ENCODE results near the gene KAZN.

The KAZN gene

DNA sequence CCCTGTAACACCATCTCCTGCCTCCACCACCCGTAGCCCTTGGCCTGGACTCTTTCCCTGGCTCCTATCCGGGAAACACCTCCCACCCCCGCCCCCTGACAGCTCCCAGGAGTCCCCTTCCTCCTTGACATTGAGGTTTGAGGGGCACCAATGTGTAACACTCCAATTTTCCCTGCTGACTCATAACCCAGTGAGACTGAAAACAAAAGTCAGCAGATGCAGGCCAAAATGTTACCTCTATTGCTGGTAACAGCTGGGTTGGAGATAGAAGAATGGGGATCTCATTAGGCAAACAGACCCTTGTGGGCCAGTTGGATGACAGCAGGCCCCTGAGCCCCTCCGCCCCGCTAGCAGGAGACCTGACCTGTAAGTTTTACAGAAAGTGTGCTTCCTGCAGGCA lies 237.2 kb downstream of the KAZN start:
- Histone ChIP-seq H3K9ac (ENCODE audit: low read depth, low read length) (no peak overlapping the region), H3K9me3 (ENCODE audit: control insufficient read depth, insufficient read depth, low read length) (no peaks in the 10 kb centered on the region), H3K4me1 (ENCODE audit: control insufficient read depth, insufficient read depth, low read length) (no peaks in the 10 kb centered on the region), H3K36me3 (ENCODE audit: control insufficient read depth, insufficient read depth, low read length) (no peaks in the 10 kb centered on the region), H3K27me3 (ENCODE audit: control insufficient read depth, insufficient read depth, low read length) (no peaks in the 10 kb centered on the region), H3K4me3 (ENCODE audit: low read depth, low read length) (no peak overlapping the region)

DNA sequence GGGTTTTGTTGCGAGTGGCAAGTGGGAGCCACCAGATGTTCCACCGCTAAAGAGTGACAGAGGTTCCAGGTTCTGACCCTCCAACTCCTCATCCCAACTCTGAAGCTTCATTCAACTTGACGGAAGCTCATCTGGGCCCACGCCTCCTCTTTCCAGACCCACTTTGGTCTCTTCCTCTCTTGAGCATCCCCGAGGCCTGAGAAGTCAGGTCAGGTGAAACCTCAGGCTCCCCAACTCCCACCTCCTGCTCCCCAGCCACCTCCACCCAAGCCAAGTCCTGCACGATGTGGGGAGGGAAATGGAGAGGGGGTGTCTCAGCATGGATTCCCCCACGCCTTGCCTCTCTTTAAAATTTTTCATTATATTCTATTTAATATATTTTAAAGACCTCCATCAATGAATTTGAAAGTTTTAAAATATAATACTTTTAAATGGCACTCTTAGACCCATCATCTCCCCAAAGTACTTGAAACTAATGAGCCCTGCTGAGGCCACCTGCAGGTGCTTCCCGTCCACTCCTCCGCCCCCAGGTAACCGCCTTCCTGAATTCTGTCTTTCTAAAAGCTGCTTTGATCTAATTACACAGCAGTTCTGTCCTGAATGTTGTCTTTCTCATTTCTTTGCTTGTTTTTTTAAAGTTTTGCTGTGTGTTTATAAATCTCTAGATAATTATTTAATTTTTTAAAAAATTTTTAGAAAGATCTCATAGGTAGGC lies 238.1 kb downstream of the KAZN start:
- no peaks in the 10 kb centered on the region for H3K27me3 ChIP-seq (ENCODE audit: control insufficient read depth, insufficient read depth, low read length)
- H3K4me3 ChIP-seq (ENCODE audit: low read depth, low read length), result no peak overlapping the region
- H3K9ac ChIP-seq (ENCODE audit: low read depth, low read length), result no peak overlapping the region
- no peaks in the 10 kb centered on the region for H3K36me3 ChIP-seq (ENCODE audit: control insufficient read depth, insufficient read depth, low read length)
- H3K4me1 ChIP-seq (ENCODE audit: control insufficient read depth, insufficient read depth, low read length), result no peaks in the 10 kb centered on the region
- peaks cover under 1% of the 10 kb centered on the region for H3K9me3 ChIP-seq (ENCODE audit: control insufficient read depth, insufficient read depth, low read length)

DNA sequence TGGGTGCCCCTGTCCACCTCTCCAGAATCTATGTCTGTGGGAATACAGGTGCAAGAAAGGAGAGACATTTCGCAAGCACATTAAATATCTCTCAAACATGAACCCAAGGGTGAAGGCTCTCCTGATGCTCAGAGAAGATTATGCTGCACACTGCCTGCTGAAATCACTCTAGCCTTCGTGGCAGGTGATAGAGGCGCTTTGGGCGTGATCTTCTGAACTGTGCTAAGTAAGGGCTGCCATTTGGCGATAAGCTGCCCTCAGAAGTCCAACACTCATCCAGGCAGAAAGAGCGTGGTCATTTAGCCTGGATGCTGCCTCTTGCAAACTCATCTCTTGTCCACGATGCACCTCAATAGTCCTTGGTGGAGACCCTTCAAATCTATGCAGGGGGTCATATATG lies 241.9 kb downstream of the KAZN start:
- Histone ChIP-seq H3K9ac (ENCODE audit: low read depth, low read length) (no peak overlapping the region), H3K9me3 (ENCODE audit: control insufficient read depth, insufficient read depth, low read length) (peaks cover 3% of the 10 kb centered on the region), H3K27me3 (ENCODE audit: control insufficient read depth, insufficient read depth, low read length) (no peaks in the 10 kb centered on the region), H3K4me3 (ENCODE audit: low read depth, low read length) (no peak overlapping the region), H3K36me3 (ENCODE audit: control insufficient read depth, insufficient read depth, low read length) (no peaks in the 10 kb centered on the region), H3K4me1 (ENCODE audit: control insufficient read depth, insufficient read depth, low read length) (no peaks in the 10 kb centered on the region)

DNA sequence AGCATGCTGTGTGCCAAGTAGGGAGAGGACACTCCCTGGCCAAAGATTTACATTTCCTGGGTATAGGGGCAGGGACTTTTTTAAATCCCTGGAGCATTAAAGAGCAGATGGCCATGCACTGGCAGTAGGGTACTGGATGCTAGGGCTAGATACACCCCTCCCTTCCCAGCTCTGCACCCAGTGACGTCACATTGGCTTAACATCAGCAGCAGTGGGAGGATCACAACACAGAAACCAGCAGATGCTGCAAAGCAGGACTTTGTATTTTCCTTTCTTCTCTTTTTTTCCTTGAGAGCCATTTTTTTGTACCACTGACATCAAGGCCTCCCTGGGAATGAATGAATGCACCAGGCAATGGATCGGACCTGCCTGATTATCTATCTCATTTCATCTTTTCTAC lies 243.0 kb downstream of the KAZN start:
- Histone ChIP-seq H3K4me3 (ENCODE audit: low read depth, low read length) (no peak overlapping the region), H3K4me1 (ENCODE audit: control insufficient read depth, insufficient read depth, low read length) (no peaks in the 10 kb centered on the region), H3K27me3 (ENCODE audit: control insufficient read depth, insufficient read depth, low read length) (no peaks in the 10 kb centered on the region), H3K9me3 (ENCODE audit: control insufficient read depth, insufficient read depth, low read length) (peaks cover 3% of the 10 kb centered on the region), H3K36me3 (ENCODE audit: control insufficient read depth, insufficient read depth, low read length) (no peaks in the 10 kb centered on the region), H3K9ac (ENCODE audit: low read depth, low read length) (no peak overlapping the region)

DNA sequence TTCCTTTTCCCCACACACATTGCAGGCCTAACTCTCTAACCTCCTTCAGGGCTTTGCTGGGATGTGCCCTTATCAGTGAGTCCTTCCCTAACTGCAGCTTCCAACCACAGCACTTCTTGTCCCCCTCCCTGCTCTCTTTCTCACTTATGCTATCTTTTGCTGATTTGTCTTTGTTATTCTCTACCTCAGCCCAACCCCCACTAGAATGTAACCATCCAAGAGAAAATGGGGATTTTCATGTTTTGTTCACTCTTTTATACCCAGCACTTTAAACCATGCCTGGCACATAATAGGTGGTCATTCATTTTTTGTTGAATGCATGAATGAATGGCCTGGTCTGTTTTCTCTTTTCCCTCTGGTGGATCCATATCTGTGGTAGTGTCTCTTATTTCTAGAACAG lies 243.5 kb downstream of the KAZN start:
- H3K27me3 ChIP-seq (ENCODE audit: control insufficient read depth, insufficient read depth, low read length), result no peaks in the 10 kb centered on the region
- H3K9me3 ChIP-seq (ENCODE audit: control insufficient read depth, insufficient read depth, low read length), result peaks cover 3% of the 10 kb centered on the region

DNA sequence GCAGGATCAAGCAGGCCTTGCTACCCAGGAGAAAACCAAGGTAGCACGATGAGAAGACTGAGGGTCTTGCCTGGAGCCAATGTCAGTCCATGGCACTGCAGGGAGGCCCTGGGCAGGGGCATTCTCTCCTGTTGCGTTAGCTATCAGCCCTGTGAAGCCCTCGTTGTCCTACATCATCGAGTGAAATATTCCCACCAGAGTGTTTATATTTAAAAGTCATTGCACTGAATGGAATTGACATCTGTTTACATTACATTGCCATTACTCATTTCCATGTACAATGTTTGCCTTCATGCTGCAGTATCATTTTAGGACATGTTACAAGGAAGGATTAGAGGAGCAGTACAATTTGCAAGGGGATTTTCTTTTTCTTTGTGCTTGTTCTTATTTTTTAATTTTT lies 243.9 kb downstream of the KAZN start:
- Histone ChIP-seq H3K27me3 (ENCODE audit: control insufficient read depth, insufficient read depth, low read length) (no peaks in the 10 kb centered on the region), H3K4me1 (ENCODE audit: control insufficient read depth, insufficient read depth, low read length) (no peaks in the 10 kb centered on the region), H3K4me3 (ENCODE audit: low read depth, low read length) (no peak overlapping the region), H3K36me3 (ENCODE audit: control insufficient read depth, insufficient read depth, low read length) (no peaks in the 10 kb centered on the region), H3K9me3 (ENCODE audit: control insufficient read depth, insufficient read depth, low read length) (peaks cover 3% of the 10 kb centered on the region), H3K9ac (ENCODE audit: low read depth, low read length) (no peak overlapping the region)

More for the DNA sequence above, 243.5 kb downstream of the KAZN start:
- H3K4me1 ChIP-seq (ENCODE audit: control insufficient read depth, insufficient read depth, low read length), result no peaks in the 10 kb centered on the region
- no peak overlapping the region for H3K9ac ChIP-seq (ENCODE audit: low read depth, low read length)
- no peaks in the 10 kb centered on the region for H3K36me3 ChIP-seq (ENCODE audit: control insufficient read depth, insufficient read depth, low read length)
- H3K4me3 ChIP-seq (ENCODE audit: low read depth, low read length), result no peak overlapping the region

DNA sequence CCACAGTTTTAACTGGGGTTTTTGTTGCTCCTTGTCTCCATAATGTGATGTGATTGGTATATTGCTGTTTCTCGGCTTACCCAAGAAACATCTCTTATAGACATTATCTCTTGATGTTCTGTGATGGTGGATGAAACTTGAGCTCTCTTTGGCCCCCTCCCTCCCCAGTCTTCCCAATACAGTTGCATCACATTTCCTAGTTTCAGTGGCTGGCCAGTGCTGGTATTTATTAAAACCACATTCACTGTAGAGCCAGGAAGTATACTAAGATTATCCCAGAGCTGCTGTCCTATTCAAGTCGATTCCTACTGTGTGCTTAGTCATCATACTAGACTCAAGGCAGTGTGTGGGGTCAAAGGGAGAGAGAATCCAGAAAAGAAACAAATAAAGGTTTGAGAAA lies 244.4 kb downstream of the KAZN start:
- Histone ChIP-seq H3K9me3 (ENCODE audit: control insufficient read depth, insufficient read depth, low read length) (peaks cover 3% of the 10 kb centered on the region), H3K36me3 (ENCODE audit: control insufficient read depth, insufficient read depth, low read length) (no peaks in the 10 kb centered on the region), H3K9ac (ENCODE audit: low read depth, low read length) (no peak overlapping the region), H3K4me1 (ENCODE audit: control insufficient read depth, insufficient read depth, low read length) (no peaks in the 10 kb centered on the region), H3K27me3 (ENCODE audit: control insufficient read depth, insufficient read depth, low read length) (no peaks in the 10 kb centered on the region), H3K4me3 (ENCODE audit: low read depth, low read length) (no peak overlapping the region)

DNA sequence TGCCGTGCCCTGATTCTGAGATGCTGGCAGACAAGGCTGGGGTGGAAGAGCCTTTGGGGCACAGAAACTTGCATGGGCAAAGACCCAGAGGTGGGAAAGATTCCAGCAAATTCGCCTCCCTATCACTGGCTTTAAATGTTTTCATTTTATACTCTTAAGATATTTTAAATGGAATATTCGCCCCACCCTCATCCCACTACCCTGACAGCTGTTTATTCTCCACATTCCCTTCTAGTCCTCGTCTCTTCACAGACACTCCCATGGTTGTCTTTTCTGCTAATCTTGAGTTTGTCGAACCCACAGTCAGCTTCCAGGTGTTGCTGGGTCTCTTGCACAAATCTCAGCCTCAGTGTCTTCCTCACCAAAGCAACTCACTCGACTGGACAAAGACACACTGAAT lies 245.0 kb downstream of the KAZN start:
- H3K4me3 ChIP-seq (ENCODE audit: low read depth, low read length), result no peak overlapping the region
- H3K27me3 ChIP-seq (ENCODE audit: control insufficient read depth, insufficient read depth, low read length), result no peaks in the 10 kb centered on the region
- no peak overlapping the region for H3K9ac ChIP-seq (ENCODE audit: low read depth, low read length)
- no peaks in the 10 kb centered on the region for H3K4me1 ChIP-seq (ENCODE audit: control insufficient read depth, insufficient read depth, low read length)
- no peaks in the 10 kb centered on the region for H3K36me3 ChIP-seq (ENCODE audit: control insufficient read depth, insufficient read depth, low read length)
- H3K9me3 ChIP-seq (ENCODE audit: control insufficient read depth, insufficient read depth, low read length), result peaks cover 3% of the 10 kb centered on the region

DNA sequence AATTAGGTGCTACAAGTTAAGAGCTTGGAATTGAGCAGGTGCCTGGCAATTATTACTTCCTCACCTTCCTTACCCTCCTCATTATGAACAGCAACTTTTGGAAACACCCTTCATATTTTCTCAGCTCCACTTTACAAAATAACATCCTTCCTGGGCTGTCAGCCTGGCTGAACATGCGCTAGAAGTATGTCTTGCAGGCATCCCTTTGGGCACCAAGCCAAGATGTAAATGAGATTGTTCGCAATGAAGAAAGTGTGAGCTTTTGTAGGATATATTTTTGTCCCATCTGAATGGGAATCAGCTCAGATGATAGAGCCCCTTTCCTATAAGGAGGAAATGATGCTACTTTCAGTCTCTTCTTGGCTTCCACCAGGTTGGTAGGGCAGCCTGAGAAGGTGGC lies 245.9 kb downstream of the KAZN start:
- H3K9ac ChIP-seq (ENCODE audit: low read depth, low read length), result no peak overlapping the region
- no peak overlapping the region for H3K4me3 ChIP-seq (ENCODE audit: low read depth, low read length)
- no peaks in the 10 kb centered on the region for H3K4me1 ChIP-seq (ENCODE audit: control insufficient read depth, insufficient read depth, low read length)
- no peaks in the 10 kb centered on the region for H3K36me3 ChIP-seq (ENCODE audit: control insufficient read depth, insufficient read depth, low read length)
- H3K9me3 ChIP-seq (ENCODE audit: control insufficient read depth, insufficient read depth, low read length), result peaks cover 3% of the 10 kb centered on the region
- H3K27me3 ChIP-seq (ENCODE audit: control insufficient read depth, insufficient read depth, low read length), result no peaks in the 10 kb centered on the region

DNA sequence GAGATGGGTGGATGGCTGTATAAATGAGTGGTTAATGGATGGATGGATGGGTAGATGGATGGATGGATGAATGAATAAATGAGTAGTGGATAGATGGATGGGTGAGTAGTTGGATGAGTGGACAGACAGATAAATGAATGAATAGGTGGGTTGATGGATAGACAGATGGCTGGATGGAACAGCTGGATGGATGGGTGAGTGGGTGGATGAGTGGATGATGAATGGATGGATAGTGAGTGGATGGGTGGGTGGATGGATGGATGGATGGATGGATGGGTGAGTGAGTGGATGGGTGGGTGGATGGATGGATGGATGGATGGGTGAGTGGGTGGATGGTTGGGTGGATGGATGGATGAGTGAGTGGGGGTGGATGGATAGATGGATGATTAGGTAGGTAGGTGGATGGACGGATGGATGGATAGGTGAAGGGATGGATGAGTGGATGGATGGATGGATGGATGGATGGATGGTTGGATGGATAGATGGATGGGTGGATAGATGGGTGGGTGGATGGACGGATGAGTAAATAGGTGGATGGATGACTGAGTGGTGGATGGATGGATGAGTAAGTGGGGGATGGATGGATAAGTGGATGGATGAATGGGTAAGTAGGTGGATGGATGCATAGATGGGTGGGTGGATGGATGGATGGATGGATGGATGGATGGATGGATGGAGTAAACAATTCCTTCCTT lies 246.6 kb downstream of the KAZN start:
- no peak overlapping the region for H3K9ac ChIP-seq (ENCODE audit: low read depth, low read length)
- H3K27me3 ChIP-seq (ENCODE audit: control insufficient read depth, insufficient read depth, low read length), result no peaks in the 10 kb centered on the region
- no peaks in the 10 kb centered on the region for H3K36me3 ChIP-seq (ENCODE audit: control insufficient read depth, insufficient read depth, low read length)
- peaks cover 3% of the 10 kb centered on the region for H3K9me3 ChIP-seq (ENCODE audit: control insufficient read depth, insufficient read depth, low read length)
- H3K4me1 ChIP-seq (ENCODE audit: control insufficient read depth, insufficient read depth, low read length), result no peaks in the 10 kb centered on the region
- H3K4me3 ChIP-seq (ENCODE audit: low read depth, low read length), result no peak overlapping the region

DNA sequence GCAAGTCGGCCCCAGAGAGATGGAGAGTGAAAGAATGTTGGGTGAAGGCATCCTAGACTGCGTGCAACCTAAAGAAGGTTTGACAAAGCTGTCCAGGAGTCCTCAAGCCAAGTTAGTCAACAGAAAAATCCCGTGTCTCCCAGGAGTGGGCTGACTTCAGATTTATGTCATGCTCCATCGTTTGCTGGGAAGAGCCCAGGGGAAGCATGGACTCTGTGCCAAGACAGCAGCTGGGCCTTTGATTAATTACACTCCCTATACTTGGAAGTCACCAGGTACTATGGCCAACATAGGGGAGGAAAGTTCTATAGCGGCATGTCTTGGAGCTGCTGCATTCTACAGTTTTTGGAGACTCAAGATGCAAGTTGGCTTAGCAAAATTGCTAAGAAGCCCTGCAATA lies 247.4 kb downstream of the KAZN start:
- H3K36me3 ChIP-seq (ENCODE audit: control insufficient read depth, insufficient read depth, low read length), result no peaks in the 10 kb centered on the region
- H3K9me3 ChIP-seq (ENCODE audit: control insufficient read depth, insufficient read depth, low read length), result peaks cover 3% of the 10 kb centered on the region
- no peak overlapping the region for H3K4me3 ChIP-seq (ENCODE audit: low read depth, low read length)
- no peaks in the 10 kb centered on the region for H3K27me3 ChIP-seq (ENCODE audit: control insufficient read depth, insufficient read depth, low read length)
- H3K4me1 ChIP-seq (ENCODE audit: control insufficient read depth, insufficient read depth, low read length), result no peaks in the 10 kb centered on the region
- H3K9ac ChIP-seq (ENCODE audit: low read depth, low read length), result no peak overlapping the region

DNA sequence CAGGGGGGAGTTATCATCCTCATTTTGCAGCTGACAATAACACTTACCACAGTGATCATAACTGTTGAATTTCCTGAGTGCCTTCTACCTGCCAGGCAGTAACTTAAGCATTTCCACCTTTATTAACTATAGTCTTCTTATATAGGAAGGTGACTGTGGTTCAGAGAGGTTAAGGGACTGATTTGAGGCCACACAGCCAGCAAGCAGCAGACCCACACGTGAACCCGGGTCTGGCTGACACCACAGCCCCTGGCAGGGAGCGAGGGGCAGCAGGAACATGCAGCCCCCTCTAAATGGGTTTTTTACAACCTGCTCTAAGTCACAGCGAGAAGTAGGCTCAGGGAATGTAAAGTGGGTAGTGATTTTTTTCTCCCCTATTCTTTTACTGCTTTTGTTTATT lies 248.2 kb downstream of the KAZN start:
- no peaks in the 10 kb centered on the region for H3K4me1 ChIP-seq (ENCODE audit: control insufficient read depth, insufficient read depth, low read length)
- H3K27me3 ChIP-seq (ENCODE audit: control insufficient read depth, insufficient read depth, low read length), result no peaks in the 10 kb centered on the region
- no peaks in the 10 kb centered on the region for H3K36me3 ChIP-seq (ENCODE audit: control insufficient read depth, insufficient read depth, low read length)

More for the DNA sequence above, 248.2 kb downstream of the KAZN start:
- no peak overlapping the region for H3K4me3 ChIP-seq (ENCODE audit: low read depth, low read length)
- H3K9ac ChIP-seq (ENCODE audit: low read depth, low read length), result no peak overlapping the region
- H3K9me3 ChIP-seq (ENCODE audit: control insufficient read depth, insufficient read depth, low read length), result peaks cover 1% of the 10 kb centered on the region
